IMR-90 (cell line): ENCODE data around the gene B9D1. TPM values are rescaled to one million over a fixed set of nuclear protein-coding genes. Genes with fewer than 3 reads are reported as not detected.

Source experiments
- ATAC-seq: fragments of 200-7000 bp; cut with Tn5 transposase; 2 replicates; pipeline ENCODE4 v1.9.1; 2020; ENCODE audit warnings: low read depth, mild to moderate bottlenecking, moderate library complexity
- BruUV-seq: library from RNA; stranded (reverse); fragments of 400-500 nt; replicated peaks from 2 replicates; lab custom pipeline; 2021; lab: Mats Ljungman, UMichigan
- CTCF ChIA-PET: fragments of 300-600 bp; formaldehyde crosslinking; extraction: SDS; loops from one replicate; lab custom pipeline; 2021; ENCODE audit warnings: antibody characterized with exemption; lab: Yijun Ruan, JAX
- POLR2A ChIA-PET: fragments of 300-600 bp; sonication (Branson Sonifier 250); formaldehyde crosslinking; loops from one replicate; lab custom pipeline; 2022; ENCODE audit warnings: antibody characterized with exemption; ENCODE audit not compliant: unreplicated experiment; lab: Charles Lee
- DNase-seq: peaks from one replicate; pipeline ENCODE4 v3.0.0; 2013
- H2AFZ ChIP-seq: replicated peaks from 2 replicates; pipeline ENCODE3; 2013; ENCODE audit warnings: low read length, mild to moderate bottlenecking; ENCODE audit not compliant: poor library complexity
- H2AK5ac ChIP-seq: 2 replicates; pipeline ENCODE4 v1.6.1; 2013; ENCODE audit warnings: low read depth, low read length, inconsistent platforms
- H2AK9ac ChIP-seq: replicated peaks from 2 replicates; pipeline ENCODE3; 2013; ENCODE audit warnings: mild to moderate bottlenecking, low read depth, low read length, moderate library complexity; ENCODE audit not compliant: poor library complexity
- H2BK120ac ChIP-seq: 2 replicates; pipeline ENCODE4 v1.6.1; 2013; ENCODE audit warnings: low read depth, low read length, inconsistent platforms
- H2BK15ac ChIP-seq: 3 replicates; pipeline ENCODE4 v1.6.1; 2013; ENCODE audit warnings: low read depth, low read length, inconsistent platforms
- H2BK20ac ChIP-seq: 2 replicates; pipeline ENCODE4 v1.6.1; 2013; ENCODE audit warnings: low read depth, mild to moderate bottlenecking, inconsistent platforms, low read length, moderate library complexity
- H2BK5ac ChIP-seq: 2 replicates; pipeline ENCODE4 v1.6.1; 2013; ENCODE audit warnings: mild to moderate bottlenecking, low read depth, low read length, inconsistent platforms; ENCODE audit not compliant: poor library complexity, severe bottlenecking
- H3K14ac ChIP-seq: replicated peaks from 2 replicates; pipeline ENCODE4 v1.6.1; 2013; ENCODE audit warnings: low read depth, low read length, inconsistent platforms
- H3K18ac ChIP-seq: 2 replicates; pipeline ENCODE4 v1.6.1; 2013; ENCODE audit warnings: low read depth, low read length, control low read depth
- H3K23ac ChIP-seq: 2 replicates; pipeline ENCODE4 v1.6.1; 2013; ENCODE audit warnings: low read depth, low read length, inconsistent platforms
- H3K27ac ChIP-seq: 2 replicates; pipeline ENCODE4 v1.5.1; 2013; ENCODE audit warnings: mild to moderate bottlenecking, control low read depth, low read length; ENCODE audit not compliant: insufficient read depth
- H3K27me3 ChIP-seq: 2 replicates; pipeline ENCODE4 v1.6.1; 2013; ENCODE audit warnings: low read length; ENCODE audit not compliant: control insufficient read depth, insufficient read depth
- H3K36me3 ChIP-seq: 2 replicates; pipeline ENCODE4 v1.6.1; 2013; ENCODE audit warnings: low read length, mixed read lengths; ENCODE audit not compliant: control insufficient read depth, insufficient read depth
- H3K4ac ChIP-seq: 2 replicates; pipeline ENCODE4 v1.6.1; 2013; ENCODE audit warnings: low read depth, low read length, inconsistent platforms
- H3K4me1 ChIP-seq: 2 replicates; pipeline ENCODE4 v1.6.1; 2013; ENCODE audit warnings: low read length, mixed read lengths; ENCODE audit not compliant: control insufficient read depth, insufficient read depth
- H3K4me2 ChIP-seq: 2 replicates; pipeline ENCODE4 v1.6.1; 2013; ENCODE audit warnings: low read depth, mild to moderate bottlenecking, control low read depth, low read length, moderate library complexity
- H3K4me3 ChIP-seq: 2 replicates; pipeline ENCODE4 v1.5.1; 2013; ENCODE audit warnings: low read depth, mild to moderate bottlenecking, control low read depth, low read length, moderate library complexity; ENCODE audit not compliant: insufficient read depth
- H3K56ac ChIP-seq: 2 replicates; pipeline ENCODE4 v1.6.1; 2013; ENCODE audit warnings: low read length, inconsistent platforms; ENCODE audit not compliant: insufficient read depth; ENCODE audit errors: extremely low read depth
- H3K79me1 ChIP-seq, 2 experiments: 2 replicates each; pipeline ENCODE4 v1.6.1; 2013; ENCODE audit warnings: low read length in 2 of 2, inconsistent platforms in 1 of 2, low read depth in 1 of 2
- H3K9ac ChIP-seq: 2 replicates; pipeline ENCODE4 v1.6.1; 2013; ENCODE audit warnings: low read depth, low read length, control low read depth
- H3K9me1 ChIP-seq: 2 replicates; pipeline ENCODE4 v1.6.1; 2013; ENCODE audit warnings: low read length, inconsistent platforms; ENCODE audit not compliant: insufficient read depth
- H3K9me3 ChIP-seq: 2 replicates; pipeline ENCODE4 v1.6.1; 2013; ENCODE audit warnings: low read length; ENCODE audit not compliant: control insufficient read depth, insufficient read depth
- H4K20me1 ChIP-seq: 2 replicates; pipeline ENCODE4 v1.6.1; 2013; ENCODE audit warnings: low read length, inconsistent platforms; ENCODE audit not compliant: insufficient read depth
- H4K5ac ChIP-seq: 2 replicates; pipeline ENCODE4 v1.6.1; 2013; ENCODE audit warnings: mild to moderate bottlenecking, low read depth, low read length, control low read depth
- H4K8ac ChIP-seq, 2 experiments: 2 replicates each; pipeline ENCODE4 v1.6.1; 2013; ENCODE audit warnings: low read depth in 2 of 2, low read length in 2 of 2, control low read depth in 1 of 2, inconsistent platforms in 1 of 2
- H4K91ac ChIP-seq: 2 replicates; pipeline ENCODE4 v1.6.1; 2013; ENCODE audit warnings: low read depth, low read length, inconsistent platforms; ENCODE audit not compliant: insufficient read depth
- CEBPB ChIP-seq: IDR thresholded peaks from 2 replicates; pipeline ENCODE4 v1.6.1; 2012; ENCODE audit warnings: low read depth, low read length, improper control_type of control experiment
- MAZ ChIP-seq: IDR thresholded peaks from 2 replicates; pipeline ENCODE4 v1.6.1; 2012; ENCODE audit warnings: low read depth, mild to moderate bottlenecking, low read length, improper control_type of control experiment, moderate library complexity, borderline replicate concordance
- RCOR1 ChIP-seq: IDR thresholded peaks from 2 replicates; pipeline ENCODE4 v1.6.1; 2012; ENCODE audit warnings: mild to moderate bottlenecking, low read length, improper control_type of control experiment; ENCODE audit not compliant: insufficient replicate concordance
- RFX5 ChIP-seq: IDR thresholded peaks from 2 replicates; pipeline ENCODE4 v1.8.0; 2012; ENCODE audit warnings: low read depth, mild to moderate bottlenecking, low read length, moderate library complexity
- WGBS, 2 experiments: methylation state at CpG; one replicate each; pipeline versions ENCODE4 v1.1.5 to v1.1.7; 2013; ENCODE audit warnings: missing lambda C conversion rate in 2 of 2; ENCODE audit not compliant: insufficient read length in 1 of 2; ENCODE audit errors: extremely low coverage in 2 of 2; 5-methylcytosine and 5-hydroxymethylcytosine counted together
- dilution Hi-C: fragments of 300-500 bp; cut with HindIII; formaldehyde crosslinking; loops from one replicate; pipeline ENCODE4 v1.14.3; 2018; ENCODE audit warnings: low sequenced_read_pairs; ENCODE audit not compliant: unreplicated experiment
- in situ Hi-C: fragments of 300-500 bp; cut with MboI; formaldehyde crosslinking; loops from 3 replicates; pipeline ENCODE4 v1.14.3; 2019; ENCODE audit warnings: low sequenced_read_pairs, inconsistent platforms, mixed read lengths
- intact Hi-C: fragments of 100-400 bp; cut with micrococcal nuclease; formaldehyde crosslinking; loops from 2 replicates; pipeline ENCODE4 v1.10.0; 2022
- polyA plus RNA-seq, 3 experiments: library from polyadenylated mRNA; depleted of rRNA; stranded (reverse); fragments of >200 nt; gene quantifications; 2 replicates each; pipeline ENCODE4 v1.2.3, GENCODE V29; 2012; ENCODE audit warnings: low replicate concordance in 1 of 3
- total RNA-seq: library from RNA; depleted of rRNA; stranded (reverse); fragments of >200 nt; gene quantifications from 2 replicates; pipeline ENCODE4 v1.2.3, GENCODE V29; 2012

Gene B9D1
- total and polyA plus RNA-seq, 2 of the 4 experiments (the other 2 are of a cell fraction), result 42.5 to 43.8 TPM

DNA sequence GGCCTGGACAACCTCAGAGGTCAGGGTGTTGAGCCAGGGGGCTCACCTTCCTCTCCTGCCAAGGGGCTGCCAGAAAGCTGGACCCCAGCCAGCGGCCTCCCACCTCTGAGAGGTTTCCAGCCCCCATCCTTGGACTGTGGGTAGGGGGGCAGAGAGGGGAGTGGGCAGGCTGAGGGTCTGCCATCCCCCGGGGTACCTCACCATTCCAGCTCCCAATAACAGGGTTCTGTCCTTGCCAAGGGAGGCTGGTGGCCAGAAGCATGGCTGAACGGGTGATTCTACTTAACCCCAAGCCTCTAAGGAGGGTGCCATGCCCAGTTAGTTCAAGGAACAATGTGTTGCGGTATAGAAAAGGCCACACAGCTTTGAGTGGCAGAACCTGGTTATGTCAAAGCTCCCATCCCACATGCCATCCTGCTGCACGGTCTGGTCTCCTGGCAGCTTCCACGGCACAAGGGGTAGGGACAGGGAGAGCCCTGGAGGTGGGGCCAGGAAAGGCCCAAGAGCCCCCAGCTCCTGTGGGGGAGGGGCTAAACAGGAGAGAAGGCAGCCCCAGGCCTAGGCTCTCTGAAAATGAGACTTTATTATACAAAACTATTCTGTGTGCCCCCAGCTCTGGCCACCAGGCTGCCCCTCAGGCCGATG lies 19.8 kb downstream of the B9D1 start:
- POLR2A ChIA-PET, result no interaction called here
- Histone ChIP-seq H3K56ac (no peak overlapping the region), H2AK9ac (no peak overlapping the region), H2AFZ (peak overlapping the region; percentile 16), H3K79me1 (peaks cover 0 to 2% of the 10 kb centered on the region in 2 experiments; a peak in 1 of 4 replicates), H2BK5ac (no peak overlapping the region), H3K9ac (no peak overlapping the region), H3K9me3 (no peaks in the 10 kb centered on the region), H2BK15ac (no peak overlapping the region), H4K91ac (no peak overlapping the region), H3K27ac (no peak overlapping the region), H2BK120ac (no peak overlapping the region), H3K27me3 (no peaks in the 10 kb centered on the region), H3K4ac (no peak overlapping the region), H3K4me2 (no peak overlapping the region), H2BK20ac (no peak overlapping the region), H4K20me1 (peaks cover 8% of the 10 kb centered on the region), H3K4me1 (peaks cover 26% of the 10 kb centered on the region), H4K5ac (no peak overlapping the region), H4K8ac (no peak overlapping the region), H3K23ac (no peak overlapping the region), H3K9me1 (peaks cover 26% of the 10 kb centered on the region), H3K4me3 (no peak overlapping the region), H3K36me3 (no peaks in the 10 kb centered on the region), H2AK5ac (peak overlapping the region; percentile 27; the same call in 1 of the 2 replicates), H3K18ac (no peak overlapping the region), H3K14ac (no peak overlapping the region)
- no peak for TF ChIP-seq CEBPB
- TF ChIP-seq RCOR1, result no peak
- TF ChIP-seq MAZ, result no peak
- no peak for TF ChIP-seq RFX5
- dilution Hi-C loops, result no loop called here
- ATAC-seq (no peak), DNase-seq (no peak)
- CTCF ChIA-PET, result no interaction called here
- WGBS, 2 experiments, result no CpG with 5 or more reads among the region's 7 CpGs
- intact Hi-C loops, result no loop called here
- in situ Hi-C loops, result no loop called here
- no TSS peak for BruUV-seq
